ENCODE measurements around the gene EPHA3. TPM values are rescaled to one million over a fixed set of nuclear protein-coding genes. Genes with fewer than 3 reads are reported as not detected.

Gene EPHA3
- total RNA-seq, 2 donors from 2014 or later: 15.5 to 28.6 TPM

DNA sequence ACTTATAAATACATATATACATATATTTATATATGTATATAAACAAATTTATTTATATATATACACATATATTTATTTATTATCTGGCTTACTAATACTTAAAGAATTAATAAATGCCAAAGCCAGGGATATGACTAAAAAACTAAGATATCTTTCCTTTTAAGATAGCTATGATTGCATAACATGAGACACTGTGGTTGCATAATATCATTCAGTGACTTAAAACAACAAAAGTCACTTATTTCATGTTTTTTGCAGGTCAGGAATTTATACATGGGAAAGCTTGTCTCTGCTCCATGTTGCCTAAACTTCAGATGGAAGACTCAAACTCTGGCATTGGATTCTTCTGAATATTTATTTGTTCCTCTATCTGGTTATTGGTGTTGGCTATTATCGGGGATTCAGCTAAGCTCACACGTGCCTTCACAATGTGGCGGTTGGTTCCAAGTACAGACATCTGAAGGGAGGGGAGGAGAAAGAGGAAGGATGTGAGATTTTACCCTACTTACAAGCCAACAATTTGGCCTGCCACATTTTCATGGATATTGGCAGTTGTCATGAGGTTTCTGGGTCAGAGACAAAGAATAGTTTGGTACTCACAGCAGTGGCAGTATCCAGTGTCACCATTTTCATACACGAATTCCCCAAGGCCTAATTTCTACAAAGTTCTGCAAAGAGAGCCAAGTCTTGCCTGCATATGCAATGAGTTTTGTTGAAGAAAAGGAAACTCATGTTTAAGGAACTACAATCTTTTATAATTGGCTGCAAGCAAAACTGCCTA, 381.6 kb downstream of the EPHA3 start:
- intact Hi-C loops (cut with DNase I): no loop called here
- DNase-seq (ENCODE audit: low spot score): no peak

DNA sequence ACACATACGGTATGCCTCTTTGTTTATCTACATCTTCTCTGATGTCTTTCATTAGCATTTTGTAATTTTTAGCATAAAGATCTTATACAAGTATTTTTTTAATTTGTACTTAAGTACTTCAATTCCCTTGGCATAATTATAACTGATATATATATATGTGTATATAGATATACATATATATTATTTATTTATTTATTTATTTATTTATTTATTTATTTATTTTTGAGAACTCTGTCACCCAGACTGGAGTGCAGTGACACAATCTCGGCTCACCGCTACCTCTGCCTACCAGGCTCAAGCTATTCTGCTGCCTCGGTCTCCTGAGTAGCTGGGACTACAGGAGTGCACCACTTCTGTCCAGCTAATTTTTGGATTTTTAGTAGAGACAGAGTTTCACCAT, 382.7 kb downstream of the EPHA3 start:
- DNase-seq (ENCODE audit: low spot score): no peak

DNA sequence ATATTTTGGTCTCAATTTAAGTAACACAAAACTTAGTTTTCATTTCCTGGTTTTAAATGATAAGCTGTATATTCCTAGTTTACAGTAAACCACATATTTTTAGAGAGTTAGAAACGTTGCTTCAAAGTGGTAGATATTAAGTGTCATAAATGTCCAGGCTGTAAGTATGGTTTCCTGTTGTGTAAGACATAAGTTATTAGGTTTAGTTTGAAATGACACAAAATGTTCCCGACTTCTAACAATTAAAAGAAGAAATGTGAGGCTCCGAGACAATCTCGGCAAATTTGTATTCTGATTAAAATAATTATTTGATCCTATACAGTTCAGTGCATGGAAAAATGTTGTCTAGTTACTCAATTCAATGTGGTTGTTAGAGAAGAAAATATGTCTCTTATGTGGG, 387.3 kb downstream of the EPHA3 start:
- intact Hi-C loops (cut with DNase I): no loop called here
- DNase-seq (ENCODE audit: low spot score): no peak

More for the DNA sequence above, 382.7 kb downstream of the EPHA3 start:
- intact Hi-C loops (cut with DNase I): no loop called here

DNA sequence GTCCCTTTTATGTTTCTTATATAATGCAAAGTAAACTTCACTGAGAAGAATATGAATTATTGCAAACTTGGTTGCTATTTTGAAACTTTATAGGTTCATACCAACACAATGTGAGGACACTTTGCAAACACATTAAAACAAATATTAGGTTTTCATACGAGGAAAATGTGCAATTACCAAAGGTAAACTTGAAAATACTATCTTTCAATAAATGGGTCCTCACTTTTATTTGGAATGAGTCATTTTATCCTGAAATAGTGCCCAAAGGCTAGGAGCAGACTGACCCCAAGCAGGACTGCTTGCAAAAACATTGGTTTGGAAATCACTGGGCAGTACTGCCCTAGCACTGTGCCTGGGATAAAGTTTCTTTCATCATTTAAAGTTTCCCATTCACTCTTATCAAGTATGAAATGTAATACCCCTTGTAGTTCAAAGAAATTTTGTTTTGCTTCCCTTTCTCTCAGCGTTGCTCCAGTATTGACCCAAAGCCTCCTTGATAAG, 396.5 kb downstream of the EPHA3 start:
- no peak for DNase-seq (ENCODE audit: low spot score)
- intact Hi-C loops (cut with DNase I): no loop called here

DNA sequence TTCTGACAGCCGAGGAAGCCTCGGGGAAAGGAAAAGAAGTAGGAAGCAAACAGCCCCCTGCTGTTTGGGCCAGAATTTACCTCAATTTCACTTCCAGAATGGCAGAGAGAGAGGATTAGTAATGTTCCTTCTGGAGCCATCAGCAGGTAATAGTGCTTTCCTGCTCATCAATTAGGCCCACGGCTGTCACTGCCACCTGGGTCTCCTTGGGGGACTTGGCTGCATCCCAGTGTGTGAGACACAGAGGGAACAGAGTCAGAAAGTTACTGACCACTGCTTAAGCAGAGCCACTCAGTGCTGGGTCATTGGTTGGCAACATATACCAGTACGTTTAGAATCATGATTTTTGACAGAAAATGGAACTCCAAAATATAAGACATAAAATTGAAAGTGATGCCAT, 397.0 kb downstream of the EPHA3 start:
- no peak for DNase-seq (ENCODE audit: low spot score)
- intact Hi-C loops (cut with DNase I): no loop called here

DNA sequence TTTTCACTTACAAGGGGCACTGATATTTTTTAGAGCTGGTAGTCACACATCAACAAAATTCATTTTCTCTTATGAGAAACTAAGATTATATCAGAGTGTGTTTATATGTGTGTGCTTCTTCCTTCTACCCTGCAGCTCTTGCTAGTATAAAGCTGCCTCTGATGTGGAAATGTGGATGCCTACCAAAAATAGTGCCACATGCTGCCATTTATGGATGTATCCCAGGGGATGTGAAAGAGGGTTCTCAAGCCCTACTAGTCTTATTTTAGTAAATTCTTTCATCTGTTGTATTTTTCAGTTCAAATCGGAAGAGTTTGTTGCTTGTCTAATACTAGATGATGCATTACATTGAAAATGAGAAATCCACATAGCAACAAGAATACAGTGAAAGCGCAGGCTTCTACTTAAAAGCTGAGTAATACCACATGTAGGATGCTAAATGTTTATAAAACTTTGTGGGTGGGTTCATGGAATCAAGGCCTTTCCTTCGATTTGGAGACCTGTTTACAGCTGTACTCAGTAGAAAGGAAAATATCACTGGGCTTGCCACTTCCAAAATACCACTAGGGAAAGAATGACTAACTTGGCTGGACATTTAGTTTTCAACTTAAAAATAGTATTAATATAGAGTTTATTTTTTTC, 399.2 kb downstream of the EPHA3 start:
- intact Hi-C loops (cut with DNase I): no loop called here
- no peak for DNase-seq (ENCODE audit: low spot score)

DNA sequence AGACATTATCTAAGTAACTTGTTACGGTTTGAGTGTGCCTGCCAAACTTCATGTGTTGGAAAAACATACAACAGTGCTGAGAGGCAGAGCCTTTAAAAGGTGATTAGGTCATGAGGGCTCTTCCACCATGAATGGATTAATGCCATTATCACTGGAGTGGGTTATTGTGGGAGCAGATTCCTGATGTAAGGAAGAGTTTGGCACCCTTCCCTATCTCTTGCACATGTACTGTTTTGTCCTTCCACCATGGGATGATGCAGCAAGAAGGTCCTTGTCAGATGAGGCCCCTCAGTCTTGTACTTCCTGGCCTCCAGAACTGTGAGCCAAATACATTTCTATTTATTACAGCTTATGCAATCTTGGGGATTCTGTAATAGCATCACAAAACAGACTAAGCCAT, 413.9 kb downstream of the EPHA3 start:
- DNase-seq (ENCODE audit: low spot score): no peak
- intact Hi-C loops (cut with DNase I): no loop called here

DNA sequence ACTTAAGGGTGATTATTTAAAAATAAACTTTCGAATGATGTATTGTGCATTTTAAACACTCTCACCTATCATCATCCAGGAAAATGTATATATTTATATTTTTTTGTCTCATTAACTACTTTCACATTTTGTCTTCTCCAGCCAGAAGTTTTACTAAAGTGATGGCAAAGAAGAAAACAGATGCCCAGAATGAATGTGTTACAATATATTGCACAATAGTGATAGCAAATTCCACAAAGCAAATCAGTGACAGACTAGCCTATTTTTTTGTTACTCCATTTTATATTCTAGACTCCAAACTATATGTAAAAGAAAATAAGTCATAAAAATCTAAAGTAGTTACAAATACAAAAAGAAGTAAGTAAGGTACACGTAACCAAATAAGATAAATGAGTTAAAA, 414.7 kb downstream of the EPHA3 start:
- no peak for DNase-seq (ENCODE audit: low spot score)
- intact Hi-C loops (cut with DNase I): no loop called here

DNA sequence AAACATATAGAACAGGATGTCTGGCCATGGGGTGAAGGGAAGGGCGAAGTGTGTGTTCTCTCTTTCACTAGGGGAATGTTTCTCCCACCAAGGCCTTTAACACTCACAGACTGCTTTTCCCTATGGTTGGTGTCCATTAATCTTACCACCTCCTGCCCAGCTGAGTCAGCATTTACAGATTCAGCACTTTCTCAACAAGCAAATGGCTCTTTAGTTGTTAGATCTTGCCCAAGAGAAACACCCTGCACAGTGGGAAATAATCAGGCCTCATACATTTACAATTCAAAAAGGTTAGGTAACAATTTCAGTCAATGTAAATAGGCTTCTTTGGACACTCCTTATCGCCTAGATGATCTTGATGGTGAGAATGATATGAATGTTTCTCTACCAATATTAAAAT, 418.2 kb downstream of the EPHA3 start:
- intact Hi-C loops (cut with DNase I): no loop called here
- no peak for DNase-seq (ENCODE audit: low spot score)

DNA sequence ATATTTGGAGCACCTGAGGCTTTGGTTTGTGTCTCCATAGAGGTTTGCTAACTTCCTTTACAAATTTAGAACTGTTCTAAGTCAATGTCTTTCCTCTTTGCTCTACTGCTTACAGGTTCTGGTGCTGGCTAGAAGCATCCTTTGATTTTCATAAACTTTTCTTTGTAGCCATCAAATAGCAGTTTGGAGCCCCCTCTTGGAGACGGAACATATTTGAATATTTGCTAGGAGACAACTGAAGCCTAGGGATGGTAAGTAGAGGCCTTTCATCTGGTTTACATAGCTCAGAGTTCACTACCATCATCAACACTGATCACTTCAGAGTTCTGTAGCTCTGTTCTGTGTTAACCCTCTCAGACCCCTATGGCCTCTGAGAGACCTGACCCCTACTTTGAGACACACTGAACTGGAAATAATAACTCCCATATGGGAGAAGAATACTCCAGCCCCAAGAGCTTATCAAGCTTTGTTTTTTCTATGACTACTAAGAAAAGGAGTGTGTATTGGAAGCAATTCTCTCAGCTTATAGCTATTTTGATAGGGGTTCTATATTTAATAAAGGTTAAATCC, 420.4 kb downstream of the EPHA3 start:
- intact Hi-C loops (cut with DNase I): no loop called here
- no peak for DNase-seq (ENCODE audit: low spot score)
